HepG2 (cell line): ENCODE results near the gene LCORL. TPM values are rescaled to one million over a fixed set of nuclear protein-coding genes. Genes with fewer than 3 reads are reported as not detected.

ENCODE experiments used
- ADNP ChIP-seq: sonication (generic); formaldehyde crosslinking; IDR thresholded peaks from 2 replicates; pipeline ENCODE4 v1.4.0; 2020; ENCODE audit warnings: missing genetic modification reagents
- AKAP8 ChIP-seq: sonication (generic); formaldehyde crosslinking; IDR thresholded peaks from 2 replicates; pipeline ENCODE4 v1.5.1; 2020; ENCODE audit warnings: mild to moderate bottlenecking, missing genetic modification reagents
- CC2D1A ChIP-seq: sonication (generic); formaldehyde crosslinking; IDR thresholded peaks from 2 replicates; pipeline ENCODE4 v1.8.1; 2023; ENCODE audit warnings: mild to moderate bottlenecking, missing genetic modification reagents
- CHD4 ChIP-seq: fragments of 200-600 bp; sonication (generic); IDR thresholded peaks from 2 replicates; pipeline ENCODE4 v1.7.0; 2017; ENCODE audit warnings: mild to moderate bottlenecking, low read length, borderline replicate concordance
- GATAD2A ChIP-seq: IDR thresholded peaks from 2 replicates; pipeline ENCODE4 v1.6.1; 2016
- HNF4G ChIP-seq, 2 experiments: sonication (generic) in 1 of 2; formaldehyde crosslinking in 1 of 2; IDR thresholded peaks; 2 replicates each; pipeline versions ENCODE4 v1.4.0 to v1.6.1; 2011 to 2020; ENCODE audit warnings: borderline replicate concordance in 2 of 2, low read depth in 2 of 2, mild to moderate bottlenecking in 2 of 2, low read length in 1 of 2, missing genetic modification reagents in 1 of 2, moderate library complexity in 1 of 2
- IRF2 ChIP-seq: IDR thresholded peaks from 2 replicates; pipeline ENCODE4 v1.6.1; 2018; ENCODE audit warnings: missing genetic modification reagents, missing compliant biosample characterization
- NFYC ChIP-seq: IDR thresholded peaks from 2 replicates; pipeline ENCODE4 v1.6.1; 2016; ENCODE audit warnings: missing genetic modification reagents, missing compliant biosample characterization
- THAP11 ChIP-seq: IDR thresholded peaks from 2 replicates; pipeline ENCODE4 v1.6.1; 2016; ENCODE audit warnings: missing biosample characterization, missing genetic modification reagents
- TRIM24 ChIP-seq: sonication (generic); formaldehyde crosslinking; IDR thresholded peaks from 2 replicates; pipeline ENCODE4 v1.8.0; 2022; ENCODE audit warnings: mild to moderate bottlenecking, missing genetic modification reagents
- U2AF1 ChIP-seq: fragments of 200-400 bp; formaldehyde crosslinking; optimal IDR thresholded peaks from 2 replicates; pipeline ENCODE3; 2017; ENCODE audit warnings: mild to moderate bottlenecking, low read depth, low read length
- ZNF354B ChIP-seq: sonication (generic); formaldehyde crosslinking; IDR thresholded peaks from 2 replicates; pipeline ENCODE4 v1.8.0; 2022; ENCODE audit warnings: mild to moderate bottlenecking, missing genetic modification reagents
- ZNF432 ChIP-seq: sonication (generic); formaldehyde crosslinking; IDR thresholded peaks from 2 replicates; pipeline ENCODE4 v1.5.0; 2020; ENCODE audit warnings: missing genetic modification reagents, mild to moderate bottlenecking, borderline replicate concordance
- ZNF510 ChIP-seq: sonication (generic); formaldehyde crosslinking; IDR thresholded peaks from 2 replicates; pipeline ENCODE4 v1.4.0; 2020; ENCODE audit warnings: low read depth, mild to moderate bottlenecking, missing genetic modification reagents
- ZNF660 ChIP-seq: sonication (generic); formaldehyde crosslinking; IDR thresholded peaks from 2 replicates; pipeline ENCODE4 v1.5.1; 2020; ENCODE audit warnings: mild to moderate bottlenecking, low read depth, missing genetic modification reagents, borderline replicate concordance
- ZNF724P ChIP-seq: sonication (generic); formaldehyde crosslinking; IDR thresholded peaks from 2 replicates; pipeline ENCODE4 v1.8.0; 2022; ENCODE audit warnings: missing genetic modification reagents, borderline replicate concordance
- polyA plus RNA-seq, 8 experiments: library from polyadenylated mRNA; depleted of rRNA in 3 of 8; stranded (reverse) in 7 of 8; unstranded in 1 of 8; fragments of >200 nt; fragmentation: Illumina TruSeq in 4 of 8; extraction: Trizol in 4 of 8; gene quantifications; 2 replicates each; pipeline versions ENCODE4 v1.2.1 to v1.2.3, GENCODE V29; 2011 to 2016; ENCODE audit warnings: low read depth in 4 of 8, missing spikeins in 1 of 8, mixed read lengths in 1 of 8; ENCODE audit not compliant: insufficient read depth in 1 of 8
- total RNA-seq, 5 experiments: library from RNA; depleted of rRNA; stranded (reverse); fragments of >200 nt; fragmentation: Illumina TruSeq; extraction: Trizol; gene quantifications; 2 replicates each; pipeline ENCODE4 v1.2.3, GENCODE V29; 2016; ENCODE audit warnings: low read depth in 1 of 5
- TF ChIP-seq, protein P1 (sequence below): sonication (generic); formaldehyde crosslinking; IDR thresholded peaks from 2 replicates; pipeline ENCODE4 v1.5.1; 2020; ENCODE audit warnings: mild to moderate bottlenecking, moderate library complexity, missing genetic modification reagents
- TF ChIP-seq, protein P2 (sequence below): fragments of 450-650 bp; IDR thresholded peaks from 2 replicates; pipeline ENCODE4 v1.6.1; 2017
- TF ChIP-seq, protein P3 (sequence below): sonication (generic); formaldehyde crosslinking; IDR thresholded peaks from 2 replicates; pipeline ENCODE4 v1.4.0; 2020; ENCODE audit warnings: missing genetic modification reagents; ENCODE audit errors: not compliant biosample characterization
- TF ChIP-seq, protein P4 (sequence below): sonication (generic); formaldehyde crosslinking; IDR thresholded peaks from 2 replicates; pipeline ENCODE4 v1.8.0; 2022; ENCODE audit warnings: mild to moderate bottlenecking, missing genetic modification reagents; ENCODE audit not compliant: insufficient replicate concordance
- TF ChIP-seq, protein P5 (sequence below): sonication (generic); formaldehyde crosslinking; IDR thresholded peaks from 2 replicates; pipeline ENCODE4 v1.4.0; 2020; ENCODE audit warnings: mild to moderate bottlenecking, missing genetic modification reagents

Gene LCORL
- total and polyA plus RNA-seq, 2 of the 13 experiments (the other 11 are each of a cell fraction or from before 2014, with no cell fraction given), result 5.3 to 14.5 TPM

DNA sequence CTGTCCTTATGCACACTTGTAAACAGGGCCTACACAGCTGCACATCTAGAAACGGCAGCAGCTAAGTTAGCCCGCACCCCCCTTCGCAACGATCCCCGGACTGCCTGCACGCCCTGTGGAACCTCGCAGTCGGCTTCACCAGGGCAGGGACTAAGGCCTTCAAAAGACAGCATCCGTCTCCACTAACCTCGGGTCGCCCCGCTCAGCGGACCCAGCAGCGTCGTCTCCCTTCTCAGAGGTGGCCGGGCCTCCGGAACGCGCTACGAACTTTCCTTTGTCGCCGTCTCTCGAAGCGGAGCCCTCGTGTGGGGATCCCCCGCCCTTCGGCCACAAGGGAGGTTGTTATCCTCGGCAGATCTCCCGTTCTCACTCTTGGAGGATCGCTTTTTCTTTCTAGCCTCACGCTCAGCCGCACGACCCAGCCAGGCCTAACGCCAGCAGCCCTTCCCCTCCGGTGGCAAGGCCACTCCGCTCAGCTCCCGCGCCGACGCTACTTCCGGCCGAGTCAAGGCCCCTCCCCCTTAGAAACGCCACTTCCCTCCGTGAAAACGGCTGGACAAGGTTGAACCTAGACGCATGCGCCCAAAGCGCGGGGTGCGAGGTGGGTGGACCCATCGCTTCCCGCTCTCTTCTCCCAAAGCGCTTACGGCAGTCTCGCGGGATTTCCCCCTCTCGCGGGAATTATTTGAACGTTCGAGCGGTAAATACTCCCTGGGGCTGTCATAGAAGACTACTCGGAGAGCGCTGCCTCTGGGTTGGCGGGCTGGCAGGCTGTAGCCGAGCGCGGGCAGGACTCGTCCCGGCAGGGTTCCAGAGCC, 211.1 kb downstream of the LCORL start, which contains the start of the genes DCAF16 and NCAPG (continued):
- TF ChIP-seq, protein P1, sequence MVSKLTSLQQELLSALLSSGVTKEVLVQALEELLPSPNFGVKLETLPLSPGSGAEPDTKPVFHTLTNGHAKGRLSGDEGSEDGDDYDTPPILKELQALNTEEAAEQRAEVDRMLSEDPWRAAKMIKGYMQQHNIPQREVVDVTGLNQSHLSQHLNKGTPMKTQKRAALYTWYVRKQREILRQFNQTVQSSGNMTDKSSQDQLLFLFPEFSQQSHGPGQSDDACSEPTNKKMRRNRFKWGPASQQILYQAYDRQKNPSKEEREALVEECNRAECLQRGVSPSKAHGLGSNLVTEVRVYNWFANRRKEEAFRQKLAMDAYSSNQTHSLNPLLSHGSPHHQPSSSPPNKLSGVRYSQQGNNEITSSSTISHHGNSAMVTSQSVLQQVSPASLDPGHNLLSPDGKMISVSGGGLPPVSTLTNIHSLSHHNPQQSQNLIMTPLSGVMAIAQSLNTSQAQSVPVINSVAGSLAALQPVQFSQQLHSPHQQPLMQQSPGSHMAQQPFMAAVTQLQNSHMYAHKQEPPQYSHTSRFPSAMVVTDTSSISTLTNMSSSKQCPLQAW (CRISPR knock-in tag), result peak; percentile 94
- TF ChIP-seq ADNP (CRISPR knock-in tag), result no peak
- TF ChIP-seq, protein P2, sequence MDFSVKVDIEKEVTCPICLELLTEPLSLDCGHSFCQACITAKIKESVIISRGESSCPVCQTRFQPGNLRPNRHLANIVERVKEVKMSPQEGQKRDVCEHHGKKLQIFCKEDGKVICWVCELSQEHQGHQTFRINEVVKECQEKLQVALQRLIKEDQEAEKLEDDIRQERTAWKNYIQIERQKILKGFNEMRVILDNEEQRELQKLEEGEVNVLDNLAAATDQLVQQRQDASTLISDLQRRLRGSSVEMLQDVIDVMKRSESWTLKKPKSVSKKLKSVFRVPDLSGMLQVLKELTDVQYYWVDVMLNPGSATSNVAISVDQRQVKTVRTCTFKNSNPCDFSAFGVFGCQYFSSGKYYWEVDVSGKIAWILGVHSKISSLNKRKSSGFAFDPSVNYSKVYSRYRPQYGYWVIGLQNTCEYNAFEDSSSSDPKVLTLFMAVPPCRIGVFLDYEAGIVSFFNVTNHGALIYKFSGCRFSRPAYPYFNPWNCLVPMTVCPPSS, result no peak
- TF ChIP-seq HNF4G (IDR thresholded peaks at IDR 0.05; ENCODE audit: borderline replicate concordance, low read depth, low read length), result no peak
- no peak for TF ChIP-seq HNF4G (CRISPR knock-in tag; IDR thresholded peaks at IDR 0.05; ENCODE audit: borderline replicate concordance, low read depth)
- no peak for TF ChIP-seq ZNF510 (CRISPR knock-in tag)
- TF ChIP-seq, protein P3, sequence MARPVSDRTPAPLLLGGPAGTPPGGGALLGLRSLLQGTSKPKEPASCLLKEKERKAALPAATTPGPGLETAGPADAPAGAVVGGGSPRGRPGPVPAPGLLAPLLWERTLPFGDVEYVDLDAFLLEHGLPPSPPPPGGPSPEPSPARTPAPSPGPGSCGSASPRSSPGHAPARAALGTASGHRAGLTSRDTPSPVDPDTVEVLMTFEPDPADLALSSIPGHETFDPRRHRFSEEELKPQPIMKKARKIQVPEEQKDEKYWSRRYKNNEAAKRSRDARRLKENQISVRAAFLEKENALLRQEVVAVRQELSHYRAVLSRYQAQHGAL (CRISPR knock-in tag), result no peak
- TF ChIP-seq TRIM24 (CRISPR knock-in tag), result no peak
- TF ChIP-seq, protein P4, sequence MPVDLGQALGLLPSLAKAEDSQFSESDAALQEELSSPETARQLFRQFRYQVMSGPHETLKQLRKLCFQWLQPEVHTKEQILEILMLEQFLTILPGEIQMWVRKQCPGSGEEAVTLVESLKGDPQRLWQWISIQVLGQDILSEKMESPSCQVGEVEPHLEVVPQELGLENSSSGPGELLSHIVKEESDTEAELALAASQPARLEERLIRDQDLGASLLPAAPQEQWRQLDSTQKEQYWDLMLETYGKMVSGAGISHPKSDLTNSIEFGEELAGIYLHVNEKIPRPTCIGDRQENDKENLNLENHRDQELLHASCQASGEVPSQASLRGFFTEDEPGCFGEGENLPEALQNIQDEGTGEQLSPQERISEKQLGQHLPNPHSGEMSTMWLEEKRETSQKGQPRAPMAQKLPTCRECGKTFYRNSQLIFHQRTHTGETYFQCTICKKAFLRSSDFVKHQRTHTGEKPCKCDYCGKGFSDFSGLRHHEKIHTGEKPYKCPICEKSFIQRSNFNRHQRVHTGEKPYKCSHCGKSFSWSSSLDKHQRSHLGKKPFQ, result peak; percentile 92
- TF ChIP-seq, protein P5, sequence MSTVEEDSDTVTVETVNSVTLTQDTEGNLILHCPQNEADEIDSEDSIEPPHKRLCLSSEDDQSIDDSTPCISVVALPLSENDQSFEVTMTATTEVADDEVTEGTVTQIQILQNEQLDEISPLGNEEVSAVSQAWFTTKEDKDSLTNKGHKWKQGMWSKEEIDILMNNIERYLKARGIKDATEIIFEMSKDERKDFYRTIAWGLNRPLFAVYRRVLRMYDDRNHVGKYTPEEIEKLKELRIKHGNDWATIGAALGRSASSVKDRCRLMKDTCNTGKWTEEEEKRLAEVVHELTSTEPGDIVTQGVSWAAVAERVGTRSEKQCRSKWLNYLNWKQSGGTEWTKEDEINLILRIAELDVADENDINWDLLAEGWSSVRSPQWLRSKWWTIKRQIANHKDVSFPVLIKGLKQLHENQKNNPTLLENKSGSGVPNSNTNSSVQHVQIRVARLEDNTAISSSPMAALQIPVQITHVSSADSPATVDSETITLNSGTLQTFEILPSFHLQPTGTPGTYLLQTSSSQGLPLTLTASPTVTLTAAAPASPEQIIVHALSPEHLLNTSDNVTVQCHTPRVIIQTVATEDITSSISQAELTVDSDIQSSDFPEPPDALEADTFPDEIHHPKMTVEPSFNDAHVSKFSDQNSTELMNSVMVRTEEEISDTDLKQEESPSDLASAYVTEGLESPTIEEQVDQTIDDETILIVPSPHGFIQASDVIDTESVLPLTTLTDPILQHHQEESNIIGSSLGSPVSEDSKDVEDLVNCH (CRISPR knock-in tag), result no peak
- no peak for TF ChIP-seq CHD4
- TF ChIP-seq IRF2 (CRISPR knock-in tag), result no peak; the same call in 1 of the 2 replicates
- TF ChIP-seq ZNF432 (CRISPR knock-in tag), result no peak
- peak; percentile 49; the same call in 1 of the 2 replicates for TF ChIP-seq ZNF660 (CRISPR knock-in tag)
- peak; percentile 47 for TF ChIP-seq GATAD2A
- TF ChIP-seq AKAP8 (CRISPR knock-in tag), result no peak
- no peak for TF ChIP-seq CC2D1A (CRISPR knock-in tag)
- peak; percentile 63 for TF ChIP-seq NFYC (CRISPR knock-in tag)
- TF ChIP-seq ZNF724P (CRISPR knock-in tag), result peak; percentile 98
- peak; percentile 88 for TF ChIP-seq THAP11 (CRISPR knock-in tag)
- peak; percentile 76; the same call in 1 of the 2 replicates for TF ChIP-seq ZNF354B (CRISPR knock-in tag)
- TF ChIP-seq U2AF1, result no peak
